Natural killer cell (primary cell): Measurements from ENCODE around the gene RHCG. TPM values are rescaled to one million over a fixed set of nuclear protein-coding genes. Genes with fewer than 3 reads are reported as not detected.

ENCODE experiments used
- ATAC-seq, 3 donors: fragments of 150-1000 bp in 2 of 3; fragments of 200-7000 bp in 1 of 3; cut with Tn5 transposase; 1 replicate in 1 of 3; 2 replicates in 2 of 3; pipeline ENCODE4 v1.10.0; 2021; ENCODE audit warnings: mild to moderate bottlenecking in 2 of 3, moderate library complexity in 2 of 3
- DNase-seq, 2 donors: peaks; one replicate each; pipeline versions ENCODE4 v3.0.0 to v3.0.0-alpha.2; 2013 to 2021; ENCODE audit warnings: mixed read lengths in 1 of 2
- H3K27ac ChIP-seq: one replicate; pipeline ENCODE4 v1.5.1; 2013; ENCODE audit warnings: mild to moderate bottlenecking, low read length
- H3K27me3 ChIP-seq: one replicate; pipeline ENCODE4 v1.6.1; 2013; ENCODE audit warnings: low read length; ENCODE audit not compliant: control insufficient read depth, insufficient read depth
- H3K36me3 ChIP-seq: one replicate; pipeline ENCODE4 v1.6.1; 2013; ENCODE audit warnings: low read length; ENCODE audit not compliant: control insufficient read depth, insufficient read depth
- H3K4me1 ChIP-seq: one replicate; pipeline ENCODE4 v1.6.1; 2013; ENCODE audit warnings: low read length; ENCODE audit not compliant: control insufficient read depth, insufficient read depth
- H3K4me3 ChIP-seq: one replicate; pipeline ENCODE4 v1.5.1; 2013; ENCODE audit warnings: low read length
- H3K9me3 ChIP-seq: one replicate; pipeline ENCODE4 v1.6.1; 2013; ENCODE audit warnings: low read length; ENCODE audit not compliant: control insufficient read depth, insufficient read depth
- H3K27ac Mint-ChIP-seq, 2 donors: one replicate each; pipeline ENCODE4 v1.8.0; 2022; ENCODE audit warnings: mild to moderate bottlenecking in 2 of 2, mixed read lengths in 2 of 2, moderate library complexity in 1 of 2
- H3K27me3 Mint-ChIP-seq, 2 donors: one replicate each; pipeline ENCODE4 v1.8.0; 2022; ENCODE audit warnings: low read depth in 2 of 2, mixed read lengths in 2 of 2
- H3K36me3 Mint-ChIP-seq: one replicate; pipeline ENCODE4 v1.8.0; 2022; ENCODE audit warnings: mixed read lengths
- H3K4me1 Mint-ChIP-seq, 2 donors: one replicate each; pipeline ENCODE4 v1.8.0; 2022; ENCODE audit warnings: mixed read lengths in 2 of 2
- H3K4me3 Mint-ChIP-seq: one replicate; pipeline ENCODE4 v1.8.0; 2022; ENCODE audit warnings: mild to moderate bottlenecking, moderate library complexity, mixed read lengths
- H3K9me3 Mint-ChIP-seq, 2 donors: one replicate each; pipeline ENCODE4 v1.8.0; 2022; ENCODE audit warnings: mixed read lengths in 2 of 2
- WGBS: methylation state at CpG from one replicate; pipeline ENCODE4 v1.1.7; 2013; ENCODE audit warnings: missing lambda C conversion rate; ENCODE audit not compliant: insufficient coverage; 5-methylcytosine and 5-hydroxymethylcytosine counted together
- intact Hi-C: fragments of 100-400 bp; cut with micrococcal nuclease; formaldehyde crosslinking; loops from one replicate; pipeline ENCODE4 v1.14.2; 2022
- total RNA-seq, 4 donors: library from RNA; stranded (reverse); fragments of 120-200 nt in 1 of 4; gene quantifications; one replicate each; pipeline versions ENCODE4 v1.2.3 to v1.2.4, GENCODE V29; 2013 to 2022
- TF ChIP-seq, protein P1 (sequence below): fragments of 200-600 bp; IDR thresholded peaks from one replicate; pipeline ENCODE4 v1.8.0; 2022; ENCODE audit warnings: antibody characterized with exemption

Gene RHCG
- total RNA-seq, 3 donors from 2014 or later (not counting 1 experiment from before 2014, with no cell fraction given), result not detected

- no peak for ATAC-seq
- intact Hi-C loops, result no loop called here
- Histone ChIP-seq H3K36me3 (no peaks in the 10 kb centered on the region), H3K27ac (no peak overlapping the region), H3K4me1 (no peaks in the 10 kb centered on the region), H3K9me3 (no peaks in the 10 kb centered on the region), H3K27me3 (peaks cover 7% of the 10 kb centered on the region), H3K4me3 (no peak overlapping the region)
- no peaks in the 10 kb centered on the region for H3K9me3 Mint-ChIP-seq
- no peaks in the 10 kb centered on the region for H3K36me3 Mint-ChIP-seq
- TF ChIP-seq, protein P1, sequence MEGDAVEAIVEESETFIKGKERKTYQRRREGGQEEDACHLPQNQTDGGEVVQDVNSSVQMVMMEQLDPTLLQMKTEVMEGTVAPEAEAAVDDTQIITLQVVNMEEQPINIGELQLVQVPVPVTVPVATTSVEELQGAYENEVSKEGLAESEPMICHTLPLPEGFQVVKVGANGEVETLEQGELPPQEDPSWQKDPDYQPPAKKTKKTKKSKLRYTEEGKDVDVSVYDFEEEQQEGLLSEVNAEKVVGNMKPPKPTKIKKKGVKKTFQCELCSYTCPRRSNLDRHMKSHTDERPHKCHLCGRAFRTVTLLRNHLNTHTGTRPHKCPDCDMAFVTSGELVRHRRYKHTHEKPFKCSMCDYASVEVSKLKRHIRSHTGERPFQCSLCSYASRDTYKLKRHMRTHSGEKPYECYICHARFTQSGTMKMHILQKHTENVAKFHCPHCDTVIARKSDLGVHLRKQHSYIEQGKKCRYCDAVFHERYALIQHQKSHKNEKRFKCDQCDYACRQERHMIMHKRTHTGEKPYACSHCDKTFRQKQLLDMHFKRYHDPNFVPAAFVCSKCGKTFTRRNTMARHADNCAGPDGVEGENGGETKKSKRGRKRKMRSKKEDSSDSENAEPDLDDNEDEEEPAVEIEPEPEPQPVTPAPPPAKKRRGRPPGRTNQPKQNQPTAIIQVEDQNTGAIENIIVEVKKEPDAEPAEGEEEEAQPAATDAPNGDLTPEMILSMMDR, result no peak
- no peak overlapping the region for H3K27ac Mint-ChIP-seq
- H3K4me1 Mint-ChIP-seq, result no peaks in the 10 kb centered on the region
- peaks cover 28 to 70% of the 10 kb centered on the region in 2 donors for H3K27me3 Mint-ChIP-seq
- no peak for DNase-seq
- no peak overlapping the region for H3K4me3 Mint-ChIP-seq
- WGBS, result 31% methylated on average over 11 of the region's 11 CpGs
These were observed 46.0 kb downstream of the RHCG start for GRCh38 chr15:89450076-89451006.

GRCh38 chr15:89448825-89449224 lies 47.6 kb downstream of the RHCG start:
- WGBS, result 37% methylated on average over 11 of the region's 11 CpGs

DNA sequence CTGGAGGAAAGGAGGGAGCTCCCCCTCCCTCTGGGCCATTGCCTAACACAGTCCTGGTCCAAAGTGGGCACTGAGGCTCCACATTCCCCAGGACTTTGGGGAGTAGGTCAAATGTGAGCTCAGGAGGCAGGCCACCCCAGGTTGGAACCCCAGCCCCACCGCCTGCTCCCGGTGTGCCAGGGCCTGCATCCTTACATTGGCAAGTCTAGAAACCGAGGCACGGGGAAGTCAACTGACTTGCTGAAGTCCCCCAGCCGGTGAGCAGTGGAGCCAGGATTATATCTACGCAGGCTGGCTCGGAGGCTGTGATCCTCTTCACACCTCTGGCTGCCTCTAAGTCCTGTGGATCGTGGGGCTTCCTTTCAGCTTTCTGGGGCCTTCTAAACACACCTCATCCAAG lies 48.7 kb downstream of the RHCG start:
- H3K27me3 Mint-ChIP-seq, result peaks cover 22 to 66% of the 10 kb centered on the region in 2 donors

More at GRCh38 chr15:89448825-89449224, 47.6 kb downstream of the RHCG start:
- H3K4me3 ChIP-seq, result no peak overlapping the region
- H3K27ac ChIP-seq, result no peak overlapping the region
- H3K4me3 Mint-ChIP-seq, result no peak overlapping the region
- no peaks in the 10 kb centered on the region for H3K36me3 ChIP-seq
- no peak overlapping the region for H3K27ac Mint-ChIP-seq
- DNase-seq (no peak), ATAC-seq (no peak)
- intact Hi-C loops, result no loop called here
- H3K9me3 ChIP-seq, result no peaks in the 10 kb centered on the region
- no peaks in the 10 kb centered on the region for H3K36me3 Mint-ChIP-seq
- H3K27me3 ChIP-seq, result peaks cover 7% of the 10 kb centered on the region
- H3K27me3 Mint-ChIP-seq, result peaks cover 28 to 77% of the 10 kb centered on the region in 2 donors
- H3K9me3 Mint-ChIP-seq, result no peaks in the 10 kb centered on the region
- TF ChIP-seq, protein P1, result no peak
- no peaks in the 10 kb centered on the region for H3K4me1 Mint-ChIP-seq
- H3K4me1 ChIP-seq, result no peaks in the 10 kb centered on the region

More for the DNA sequence above, 48.7 kb downstream of the RHCG start:
- no peak overlapping the region for H3K4me3 Mint-ChIP-seq
- H3K4me1 Mint-ChIP-seq, result no peaks in the 10 kb centered on the region
- no peak overlapping the region for H3K4me3 ChIP-seq
- peaks cover 7% of the 10 kb centered on the region for H3K27me3 ChIP-seq
- H3K9me3 ChIP-seq, result no peaks in the 10 kb centered on the region
- intact Hi-C loops, result no loop called here
- no peaks in the 10 kb centered on the region for H3K36me3 Mint-ChIP-seq
- TF ChIP-seq, protein P1, result no peak
- H3K9me3 Mint-ChIP-seq, result no peaks in the 10 kb centered on the region
- DNase-seq, result no peak
- no peak for ATAC-seq
- H3K36me3 ChIP-seq, result no peaks in the 10 kb centered on the region
- H3K27ac ChIP-seq, result no peak overlapping the region
- no peak overlapping the region for H3K27ac Mint-ChIP-seq
- WGBS, result 93% methylated on average over 7 of the region's 8 CpGs
- peaks cover 1% of the 10 kb centered on the region for H3K4me1 ChIP-seq
